GM04503 (cell line): ENCODE measurements around the gene THSD4.

Experiments
- DNase-seq: peaks from one replicate; pipeline ENCODE4 v3.0.0-alpha.2; 2012; ENCODE audit warnings: low read depth

THSD4 gene

DNA sequence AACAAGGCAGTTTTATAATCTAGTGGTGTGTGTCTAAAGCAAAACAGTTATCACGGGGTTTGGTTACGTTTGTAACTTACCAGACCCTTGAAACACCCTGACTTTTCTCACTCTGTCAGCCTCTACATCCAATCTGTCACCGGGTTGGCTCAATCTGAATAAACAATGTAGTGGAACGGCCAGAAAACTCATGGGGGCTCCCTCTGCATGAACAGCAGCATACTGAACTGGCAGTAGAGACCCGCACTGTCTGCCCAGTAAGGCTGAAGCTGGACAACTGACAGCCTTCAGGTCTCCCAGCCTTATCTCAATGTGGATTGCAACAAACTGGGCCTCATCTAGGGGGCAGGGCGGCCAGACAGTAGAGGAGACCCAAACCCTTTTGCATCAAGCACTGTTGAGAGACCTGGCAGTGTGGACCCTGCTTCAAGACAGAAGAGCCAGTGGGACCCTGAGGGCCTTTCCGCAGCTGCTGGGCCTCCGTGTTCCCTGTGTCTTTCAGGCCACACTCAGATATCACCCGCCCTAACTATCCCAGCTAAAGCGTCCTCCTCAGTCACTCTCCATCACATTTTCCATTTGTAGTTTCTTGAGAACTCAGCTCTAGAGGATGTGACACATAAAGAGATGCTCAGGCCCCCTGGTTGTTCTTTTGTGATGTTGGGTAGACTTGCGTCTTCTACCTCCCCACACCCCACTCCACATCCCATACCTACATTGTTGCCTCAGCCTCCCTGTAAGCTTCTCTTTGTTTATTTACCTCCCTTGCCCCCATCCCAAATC, 513.9 kb downstream of the THSD4 start:
- no peak for DNase-seq

DNA sequence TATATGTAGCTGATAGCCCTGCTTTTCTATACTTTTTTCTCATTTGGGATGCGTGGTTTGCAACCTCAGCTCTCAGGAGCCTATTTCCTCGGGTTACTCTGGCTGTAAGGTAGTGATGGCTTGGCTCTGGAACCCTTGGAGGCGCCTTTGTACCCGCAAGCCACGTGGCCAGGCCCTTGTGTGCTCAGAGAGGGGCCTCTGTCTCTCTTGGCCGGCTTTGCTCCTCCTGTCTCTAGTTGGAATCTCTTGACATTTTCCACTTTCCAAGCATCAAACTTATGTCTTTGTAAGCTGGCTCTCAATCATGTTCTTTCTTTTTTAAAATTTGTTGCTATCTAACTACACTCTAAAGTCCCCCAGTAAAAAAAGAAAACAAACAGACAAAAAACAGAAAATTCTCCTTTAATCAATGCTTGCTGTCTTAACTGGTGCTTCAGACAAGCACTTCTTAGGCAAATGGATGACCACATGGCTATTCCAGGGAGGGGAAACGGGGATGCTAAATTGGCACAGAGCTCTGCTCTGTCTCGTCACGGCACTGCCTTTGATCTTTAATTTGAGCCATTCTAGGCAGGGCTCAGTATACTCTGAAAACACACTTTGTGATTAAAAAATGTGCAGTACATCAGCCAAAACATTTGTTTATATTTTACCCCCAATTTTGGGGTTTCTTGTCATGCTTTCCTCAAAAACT, 514.7 kb downstream of the THSD4 start:
- DNase-seq: no peak

DNA sequence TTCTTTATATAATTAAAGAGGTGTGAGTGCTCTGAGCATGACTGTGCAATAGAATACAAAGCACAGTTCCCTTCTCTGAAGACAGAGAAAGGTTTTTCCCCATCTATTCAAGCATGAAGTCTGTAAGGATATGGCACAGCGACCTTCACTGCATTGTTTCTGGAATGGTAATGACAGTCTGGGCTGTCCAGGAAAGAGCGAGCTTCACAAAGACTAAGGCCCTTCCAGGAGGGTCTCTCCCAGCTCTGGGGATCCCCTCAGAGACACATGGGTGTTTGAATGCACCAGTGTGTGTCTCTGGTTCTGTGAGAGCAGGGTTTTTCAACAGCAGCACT, 515.2 kb downstream of the THSD4 start:
- no peak for DNase-seq

DNA sequence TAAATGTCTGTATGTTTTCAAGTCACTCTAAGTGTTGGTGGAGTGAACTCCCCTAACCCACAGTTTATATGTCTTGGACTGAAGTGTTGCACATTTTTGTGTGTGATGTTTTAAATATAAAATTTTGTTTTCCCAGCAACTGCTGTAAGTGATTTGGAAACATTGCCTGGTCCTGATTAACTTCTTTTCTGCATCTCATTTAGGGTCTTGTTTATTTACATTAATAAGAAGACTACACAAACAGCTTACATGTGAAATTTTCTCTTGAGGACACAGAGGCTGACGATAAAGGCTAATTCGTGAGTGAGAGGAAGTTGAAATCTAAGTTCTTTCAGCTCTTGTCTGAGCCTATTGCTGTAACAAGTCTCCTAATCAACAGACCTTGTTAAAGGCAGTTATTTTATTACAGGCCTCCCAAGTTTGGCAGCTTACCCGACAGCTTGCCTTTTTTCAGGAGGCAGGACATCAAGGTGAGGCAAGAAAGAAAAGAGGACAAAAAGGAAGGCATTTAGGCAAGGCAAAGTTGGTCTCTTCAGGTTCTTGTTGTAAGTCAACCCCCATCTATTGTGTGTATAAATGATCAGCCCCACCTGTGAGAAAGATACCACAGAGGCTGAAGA, 517.4 kb downstream of the THSD4 start:
- DNase-seq: no peak

DNA sequence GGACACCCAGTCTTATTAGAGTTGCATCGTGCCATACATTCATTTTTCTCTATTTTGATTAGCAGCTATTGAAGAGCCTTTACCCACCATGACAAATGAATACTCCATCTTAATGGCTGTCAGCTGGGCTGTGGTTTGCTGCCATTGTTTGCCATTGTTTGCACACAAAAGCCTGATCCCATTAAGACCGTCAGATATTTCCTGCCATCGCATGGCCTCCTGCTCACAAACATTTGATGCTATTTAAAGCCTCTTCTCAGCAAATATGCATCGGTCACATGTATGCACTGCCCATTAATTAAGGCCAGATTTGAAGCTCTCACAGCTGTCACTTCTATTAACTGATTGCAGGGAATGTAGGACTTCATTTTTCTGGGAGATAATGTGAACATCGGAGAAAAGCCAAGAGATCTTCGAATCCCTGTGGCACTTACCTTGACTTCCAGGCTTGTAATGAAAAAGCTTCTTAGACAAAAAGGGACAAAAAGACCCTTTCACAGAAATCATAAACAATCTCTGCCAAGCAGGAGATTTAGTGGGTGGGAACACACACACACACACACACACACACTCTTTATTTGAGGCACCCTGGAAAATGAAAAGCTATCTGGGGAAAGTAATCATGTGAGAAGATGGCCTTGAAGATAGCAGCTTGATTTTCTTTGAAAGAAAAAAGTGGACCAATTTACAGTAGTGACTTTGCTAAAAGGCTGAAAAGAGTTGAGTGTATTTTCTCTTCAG, 519.7 kb downstream of the THSD4 start:
- DNase-seq: no peak

DNA sequence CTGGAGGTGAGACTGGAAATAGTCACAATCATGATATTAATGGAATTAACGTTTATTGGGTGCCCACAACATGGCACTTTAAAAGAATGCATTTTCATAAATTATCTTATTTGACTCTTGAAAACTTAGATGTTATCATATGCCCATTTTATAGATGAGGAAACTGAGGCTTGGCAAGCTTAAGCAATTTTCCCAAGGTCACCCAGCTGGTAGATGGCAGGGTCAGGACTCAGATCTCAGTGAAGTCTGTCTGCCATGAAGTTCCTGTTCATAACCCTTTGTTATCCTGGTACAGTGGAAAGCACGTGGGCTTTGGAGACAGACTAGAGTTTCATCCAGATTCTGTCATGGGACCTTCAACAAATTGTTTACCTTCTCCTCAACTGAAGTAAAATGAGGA, 520.5 kb downstream of the THSD4 start:
- DNase-seq: no peak

DNA sequence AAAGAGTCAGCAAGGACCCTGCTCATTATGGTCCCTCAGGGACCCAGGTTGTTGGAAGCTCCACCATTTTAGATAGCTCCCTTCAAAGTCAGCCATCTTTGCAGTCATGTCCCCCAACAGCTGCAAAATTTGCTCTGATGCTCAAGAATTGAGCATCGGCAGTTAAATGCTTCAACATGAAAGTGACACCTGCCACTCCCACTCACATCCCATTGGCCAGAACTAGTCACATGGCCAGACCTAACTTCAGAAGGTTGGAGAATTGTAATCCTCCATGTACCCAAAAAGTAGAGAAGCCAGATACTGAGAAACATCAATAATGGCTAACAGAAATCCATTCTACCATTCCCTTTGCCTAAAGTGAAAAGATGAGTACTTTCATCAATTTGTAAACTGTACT, 523.6 kb downstream of the THSD4 start:
- no peak for DNase-seq

DNA sequence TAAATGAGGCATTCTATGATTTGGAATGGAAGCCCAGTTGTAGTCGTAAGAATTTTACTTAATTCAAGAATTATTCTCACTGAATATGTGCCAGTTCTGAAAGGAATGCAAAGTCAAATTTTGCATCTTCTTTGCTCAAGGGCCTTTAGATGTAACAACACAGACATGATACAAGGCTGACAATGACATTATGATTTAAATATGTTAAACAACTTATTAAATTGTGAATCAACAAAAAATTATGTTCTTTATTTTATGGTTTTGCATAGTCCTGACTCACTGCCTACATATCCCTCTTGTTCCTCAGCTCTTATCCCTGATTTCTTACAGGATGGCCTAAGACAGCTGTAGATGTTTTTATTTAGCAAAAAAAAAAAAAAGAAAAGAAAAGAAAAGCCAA, 524.2 kb downstream of the THSD4 start:
- no peak for DNase-seq

DNA sequence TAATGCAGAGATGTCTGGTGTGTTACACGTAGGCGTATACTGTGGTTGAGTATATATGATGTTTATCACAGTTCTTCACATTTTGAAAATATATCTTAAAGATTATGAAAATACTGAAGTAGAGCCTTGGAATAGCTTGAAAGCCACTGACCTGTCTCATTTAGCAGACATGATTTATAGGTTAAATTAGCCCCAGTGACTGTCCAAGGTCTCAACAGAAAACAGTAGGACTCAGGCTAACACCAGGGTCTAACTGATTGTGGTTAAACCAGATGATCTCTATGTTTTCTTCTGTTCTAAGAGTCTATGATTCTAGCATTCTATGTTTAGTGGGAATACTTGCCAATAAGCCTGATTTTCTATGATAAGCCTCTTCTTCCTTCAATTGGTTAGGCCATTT, 528.6 kb downstream of the THSD4 start:
- no peak for DNase-seq

DNA sequence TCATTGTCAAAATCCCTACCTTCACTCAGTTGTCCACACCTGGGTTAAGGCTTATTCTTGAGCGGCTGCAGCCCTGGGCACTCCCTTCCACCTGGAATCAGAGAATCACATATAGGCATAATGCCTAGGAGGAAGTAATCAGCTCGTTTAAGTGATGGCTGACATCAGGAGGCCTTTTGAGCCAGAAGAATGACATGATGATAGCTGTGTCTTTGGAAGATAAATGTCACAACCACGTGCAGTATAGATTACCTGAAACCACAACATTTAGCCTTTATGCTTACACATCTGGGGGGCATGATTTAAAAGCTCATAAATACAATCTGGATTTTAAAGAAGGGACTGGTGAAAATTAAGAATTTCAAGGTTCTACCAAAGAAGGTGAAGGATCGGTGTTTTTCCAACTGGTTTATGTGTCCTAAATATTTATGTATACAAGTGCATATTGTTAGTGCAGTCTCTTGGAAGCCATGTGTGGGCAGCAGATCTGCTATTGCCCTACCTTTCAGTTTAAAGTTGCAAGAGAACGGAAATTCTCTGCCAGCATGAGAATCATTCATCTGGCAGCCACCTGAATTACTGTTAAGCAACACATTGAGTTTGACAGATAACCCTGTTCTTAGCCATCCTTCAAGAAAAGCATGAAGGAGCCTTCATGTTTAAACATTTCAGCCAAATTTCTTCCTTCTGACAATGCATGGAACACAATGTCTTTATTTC, 531.7 kb downstream of the THSD4 start:
- DNase-seq: no peak

DNA sequence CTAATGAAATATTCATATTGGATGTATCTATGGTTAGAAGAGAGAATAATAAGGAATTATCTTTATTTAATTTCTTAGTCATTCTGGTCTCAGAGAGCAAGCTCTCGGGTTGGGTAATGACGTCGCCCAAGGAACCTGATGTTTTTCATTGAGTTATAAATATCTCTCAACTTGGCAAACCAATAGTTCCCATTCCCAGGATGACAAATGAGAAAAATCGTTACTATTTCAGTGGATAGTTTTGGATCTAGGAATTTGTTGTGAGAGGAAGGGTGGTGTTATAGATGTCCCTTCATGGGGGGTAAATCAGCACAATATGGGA, 532.2 kb downstream of the THSD4 start:
- DNase-seq: no peak

DNA sequence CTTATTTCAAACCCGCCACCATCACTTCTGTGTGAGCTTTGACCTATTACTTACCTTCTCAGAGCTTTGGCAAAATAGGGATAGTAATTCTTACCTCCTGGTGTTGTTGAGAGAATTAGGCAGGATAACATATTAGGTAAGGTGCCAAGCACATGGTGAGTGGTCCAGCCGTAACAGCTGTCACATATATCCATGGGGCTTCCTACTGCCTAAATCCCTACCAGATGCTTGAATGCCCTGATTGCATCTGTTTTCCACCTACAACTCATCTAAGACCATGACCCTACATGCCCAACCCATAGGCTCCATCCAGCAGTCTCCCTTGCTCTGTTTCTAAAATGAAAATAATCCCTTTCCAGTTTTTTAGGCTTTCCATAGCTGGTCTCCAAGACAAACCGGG, 532.8 kb downstream of the THSD4 start:
- DNase-seq: no peak

DNA sequence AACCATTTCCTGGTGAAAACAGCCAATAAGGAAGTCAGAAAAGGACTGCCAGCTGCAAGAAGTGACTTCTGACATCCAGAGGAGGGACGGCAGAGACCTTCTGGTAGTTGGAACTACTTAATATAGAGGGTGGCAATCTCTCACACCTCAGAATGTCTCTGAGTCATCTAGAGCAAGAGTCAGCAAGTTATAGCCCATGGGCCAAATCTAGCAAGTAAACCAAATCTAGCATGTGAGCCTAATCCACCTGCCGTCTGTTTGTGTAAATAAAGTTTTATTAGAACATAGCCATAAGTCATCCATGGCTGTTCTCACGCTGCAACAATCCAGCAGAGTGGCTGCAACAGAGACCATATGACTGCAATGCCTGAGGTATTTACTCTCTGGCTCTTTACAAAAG, 534.6 kb downstream of the THSD4 start:
- no peak for DNase-seq

DNA sequence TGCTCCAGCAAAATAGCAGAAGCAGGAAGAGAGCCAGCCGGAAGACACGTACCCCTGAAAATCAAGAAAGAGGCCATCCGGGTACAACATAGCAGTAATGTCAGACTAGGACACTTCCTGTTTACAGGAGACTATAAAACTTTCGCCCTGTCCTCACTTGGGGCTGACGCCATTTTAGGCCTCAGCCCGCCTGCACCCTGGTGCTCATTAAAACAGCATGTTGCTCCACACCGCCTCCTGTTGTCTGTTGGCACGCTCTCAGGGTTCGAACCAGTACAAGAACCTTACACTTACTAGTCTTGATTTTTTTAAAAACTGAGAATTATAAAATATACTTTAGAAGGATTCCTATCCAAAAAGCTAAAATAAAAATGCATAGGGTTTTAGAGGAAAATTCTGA, 535.3 kb downstream of the THSD4 start:
- no peak for DNase-seq

DNA sequence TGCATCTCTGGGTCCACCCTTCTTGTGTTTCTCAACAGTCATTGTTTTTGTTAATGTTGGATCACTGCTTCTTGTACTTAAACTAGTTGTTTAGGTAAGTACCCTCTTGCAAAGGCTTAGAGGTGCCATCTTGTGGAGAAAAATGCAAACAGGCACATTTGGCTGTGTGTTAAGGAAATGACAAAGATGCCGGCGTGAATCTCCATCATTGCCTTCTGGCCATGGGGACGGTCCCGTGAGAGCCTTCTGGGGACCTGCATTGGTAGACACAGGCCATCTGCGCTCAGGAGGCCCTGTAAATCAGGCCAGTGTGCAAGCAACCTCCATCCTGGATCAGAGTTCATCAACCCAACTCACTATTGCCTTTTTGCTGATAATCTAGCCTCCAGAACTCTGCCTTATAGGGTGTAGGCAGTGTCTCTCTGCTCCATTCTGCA, 536.5 kb downstream of the THSD4 start:
- DNase-seq: no peak

DNA sequence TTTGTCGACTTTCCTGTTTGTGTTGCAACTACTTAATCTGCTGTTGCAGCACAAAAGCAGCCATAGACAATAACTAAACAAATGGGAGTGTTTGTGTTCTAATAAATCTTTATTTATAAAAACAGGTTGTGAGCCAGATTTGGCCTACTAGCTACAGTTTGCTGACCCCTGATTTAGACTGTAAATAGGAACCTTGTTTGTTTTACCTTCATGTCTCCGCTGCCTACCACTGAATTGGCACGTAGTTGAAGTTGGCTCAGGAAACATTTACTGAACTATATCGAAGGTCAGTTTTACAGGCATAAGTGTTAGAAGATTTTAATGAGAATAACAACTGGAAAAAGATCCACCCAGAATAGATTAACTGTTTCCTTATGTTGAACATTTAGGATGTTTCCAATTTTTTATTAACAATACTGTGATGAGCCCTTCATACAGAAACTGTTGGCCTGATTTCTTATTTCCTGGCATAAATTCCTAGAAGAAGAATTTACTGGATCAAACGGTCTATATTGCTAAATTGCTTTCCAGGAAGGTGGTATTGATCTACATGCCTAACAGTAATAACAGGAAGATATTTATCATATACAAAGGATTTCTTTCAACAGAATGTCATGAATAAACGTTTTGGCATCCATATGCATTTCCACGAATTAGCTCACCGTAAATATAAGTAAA, 538.9 kb downstream of the THSD4 start:
- DNase-seq: no peak

DNA sequence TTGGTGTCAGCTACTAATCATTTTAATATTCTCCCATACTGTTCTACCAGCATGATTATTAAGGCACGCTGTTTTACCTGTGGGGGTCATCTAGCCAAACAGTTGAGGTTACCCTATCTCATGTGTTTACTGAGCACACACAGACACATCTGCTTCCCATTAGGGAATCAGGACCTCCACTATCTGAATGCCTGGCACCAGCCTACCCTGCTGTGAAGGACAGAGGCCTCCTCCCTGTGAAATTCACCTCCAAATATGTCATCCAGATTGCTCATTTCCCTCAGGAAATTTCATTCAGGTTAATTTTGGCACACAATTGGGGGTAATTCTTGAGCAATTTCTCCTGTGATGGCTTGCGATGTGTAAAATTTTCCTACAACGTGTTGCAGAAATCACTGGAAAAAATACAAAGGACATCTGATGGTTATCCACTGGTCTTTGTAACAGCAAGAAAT, 539.5 kb downstream of the THSD4 start:
- no peak for DNase-seq

DNA sequence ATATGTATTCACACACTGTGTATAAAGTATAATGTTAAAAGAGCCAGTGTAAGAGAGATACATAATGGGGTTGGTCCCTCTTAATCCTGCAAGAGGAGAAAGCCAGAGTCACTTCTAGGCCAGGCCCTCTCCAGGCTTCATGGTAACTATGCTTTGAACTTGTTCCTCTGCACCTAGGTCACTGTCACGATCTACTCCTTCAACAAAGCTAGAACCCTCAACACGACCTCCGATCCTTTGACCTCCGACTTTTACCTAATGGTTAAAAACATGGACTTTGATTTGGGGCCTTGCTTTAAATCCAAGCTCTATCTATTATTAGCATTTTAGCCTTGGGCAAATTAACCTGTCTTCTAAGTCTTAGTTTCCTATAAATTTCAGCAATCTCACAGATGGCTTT, 541.2 kb downstream of the THSD4 start:
- no peak for DNase-seq

DNA sequence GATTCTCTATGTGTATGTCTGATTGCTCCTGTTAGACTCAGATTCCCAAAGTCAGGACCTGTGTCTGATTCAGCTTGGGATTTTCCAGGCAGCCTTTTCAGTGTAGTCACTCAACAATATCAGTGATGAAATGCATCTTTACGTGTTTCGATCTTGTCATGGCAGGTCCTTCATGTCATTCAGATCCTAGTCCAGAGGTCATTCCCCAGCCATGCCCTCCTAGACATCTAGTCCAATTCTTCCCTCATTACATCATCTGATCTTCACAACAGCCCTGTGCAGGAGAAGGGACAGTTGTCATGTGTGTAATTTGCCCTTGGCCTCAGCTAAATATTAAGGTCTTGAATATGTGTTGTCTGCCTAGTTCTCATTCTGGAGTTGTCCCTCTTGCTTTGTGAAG, 541.9 kb downstream of the THSD4 start:
- no peak for DNase-seq

DNA sequence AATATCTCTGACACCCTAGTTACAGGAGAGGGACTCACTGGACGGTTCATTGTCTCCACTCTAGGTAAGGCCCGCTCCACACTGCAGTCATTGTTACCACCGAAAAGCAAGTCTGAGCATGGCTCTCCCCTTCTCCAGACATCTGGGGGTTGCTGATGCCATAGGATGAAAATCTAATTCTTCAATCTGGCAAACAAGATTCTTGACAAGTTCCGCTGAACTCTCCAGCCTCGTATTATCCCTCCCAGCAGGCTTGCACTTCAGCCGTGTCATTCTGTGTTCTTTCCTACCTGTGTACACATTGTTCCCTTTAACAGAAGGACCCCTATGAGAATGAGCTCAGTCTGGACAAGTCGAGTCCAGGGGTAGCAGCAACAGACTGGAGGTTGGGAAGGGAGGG, 542.8 kb downstream of the THSD4 start:
- no peak for DNase-seq
